Esophagus (tissue), 2 donors: ENCODE data around the gene JMJD8. TPM values are rescaled to one million over a fixed set of nuclear protein-coding genes. Genes with fewer than 3 reads are reported as not detected.

Experiments used
- H3K27ac ChIP-seq, 2 donors: one replicate each; pipeline ENCODE4 v1.5.1; 2013; ENCODE audit warnings: low read depth in 2 of 2, mild to moderate bottlenecking in 2 of 2, inconsistent platforms in 1 of 2, low read length in 1 of 2, moderate library complexity in 1 of 2
- H3K27me3 ChIP-seq, 2 donors: one replicate each; pipeline ENCODE4 v1.6.1; 2013; ENCODE audit warnings: low read length in 2 of 2, control low read depth in 1 of 2, mild to moderate bottlenecking in 1 of 2; ENCODE audit not compliant: insufficient read depth in 2 of 2, control insufficient read depth in 1 of 2
- H3K36me3 ChIP-seq, 2 donors: one replicate each; pipeline ENCODE4 v1.6.1; 2013; ENCODE audit warnings: low read length in 1 of 2; ENCODE audit not compliant: control insufficient read depth in 2 of 2, insufficient read depth in 2 of 2
- H3K4me1 ChIP-seq, 2 donors: one replicate each; pipeline ENCODE4 v1.6.1; 2013; ENCODE audit warnings: low read length in 1 of 2; ENCODE audit not compliant: control insufficient read depth in 2 of 2, insufficient read depth in 2 of 2
- H3K4me3 ChIP-seq, 2 donors: one replicate each; pipeline ENCODE4 v1.5.1; 2013; ENCODE audit warnings: low read length in 2 of 2, mild to moderate bottlenecking in 2 of 2, low read depth in 1 of 2, moderate library complexity in 1 of 2
- H3K9me3 ChIP-seq, 2 donors: one replicate each; pipeline ENCODE4 v1.6.1; 2013; ENCODE audit warnings: mild to moderate bottlenecking in 2 of 2, low read depth in 1 of 2, low read length in 1 of 2, moderate library complexity in 1 of 2; ENCODE audit not compliant: control insufficient read depth in 2 of 2, insufficient read depth in 1 of 2
- WGBS, 2 donors: extraction: QIAGEN DNeasy Blood & Tissue Kit; methylation state at CpG; one replicate each; pipeline ENCODE4 v1.1.7; 2013; 5-methylcytosine and 5-hydroxymethylcytosine counted together
- polyA plus RNA-seq, 2 donors: library from polyadenylated mRNA; stranded (reverse); fragments of 200-250 nt; gene quantifications; one replicate each; pipeline ENCODE4 v1.2.3, GENCODE V29; 2013
- donor health status: healthy with polysubstance abuse.
- donor health status: Bipolar disorder and iron deficiency.

JMJD8 gene
- polyA plus RNA-seq, 2 donors: 41.0 to 55.4 TPM

- H3K27me3 ChIP-seq: no peaks in the 10 kb centered on the region
- H3K9me3 ChIP-seq: no peaks in the 10 kb centered on the region
- peaks cover 0 to 15% of the 10 kb centered on the region in 2 donors for H3K4me1 ChIP-seq
- WGBS, 2 donors: 16 to 21% methylated on average over 38 to 53 of the region's 53 CpGs
- peaks cover 0 to 15% of the 10 kb centered on the region in 2 donors for H3K36me3 ChIP-seq
- H3K27ac ChIP-seq: peak overlapping the region; percentile 95 to 99
- H3K4me3 ChIP-seq: peak overlapping the region; percentile 68 to 90
Observed at GRCh38 chr16:637081-638018, 46.8 kb downstream of the JMJD8 start.

GRCh38 chr16:636206-637080, 47.7 kb downstream of the JMJD8 start, which contains the start of gene METTL26:
Gene METTL26, minus strand, starts transcription at chr16:636305. Its CDS starts 15 bp downstream, at chr16:636290.
- peak within 1 kb of the TSS; percentile 68 to 90 for H3K4me3 ChIP-seq
- H3K36me3 ChIP-seq: peaks cover 0 to 15% of the 10 kb centered on the region in 2 donors
- H3K9me3 ChIP-seq: no peaks in the 10 kb centered on the region
- H3K27ac ChIP-seq: peak within 1 kb of the TSS; percentile 95 to 99
- peaks cover 0 to 14% of the 10 kb centered on the region in 2 donors for H3K4me1 ChIP-seq
- 0% methylated on average over 77 to 91 of the region's 91 CpGs for WGBS, 2 donors
- no peaks in the 10 kb centered on the region for H3K27me3 ChIP-seq

- H3K27ac ChIP-seq: peak overlapping the region; percentile 95 to 99
- WGBS, 2 donors: 2% methylated on average over 55 of the region's 55 CpGs
- H3K4me1 ChIP-seq: peaks cover 5 to 21% of the 10 kb centered on the region in 2 donors
- H3K4me3 ChIP-seq: peak overlapping the region; percentile 68 to 90
- H3K36me3 ChIP-seq: peaks cover 0 to 15% of the 10 kb centered on the region in 2 donors
- H3K9me3 ChIP-seq: no peaks in the 10 kb centered on the region
- H3K27me3 ChIP-seq: no peaks in the 10 kb centered on the region
Observed at GRCh38 chr16:635573-636205, 48.4 kb downstream of the JMJD8 start.

GRCh38 chr16:634996-635395, 49.1 kb downstream of the JMJD8 start:
- Histone ChIP-seq H3K4me1 (peaks cover 5 to 25% of the 10 kb centered on the region in 2 donors), H3K36me3 (peaks cover 0 to 15% of the 10 kb centered on the region in 2 donors), H3K27me3 (no peaks in the 10 kb centered on the region), H3K4me3 (peak overlapping the region in 1 of 2 donors; percentile 90), H3K9me3 (no peaks in the 10 kb centered on the region), H3K27ac (no peak overlapping the region)
- WGBS, 2 donors: 84 to 86% methylated on average over 7 of the region's 7 CpGs

GRCh38 chr16:634051-634670, 50.0 kb downstream of the JMJD8 start:
- H3K27ac ChIP-seq: no peak overlapping the region
- 89 to 90% methylated on average over 22 of the region's 22 CpGs for WGBS, 2 donors
- H3K4me1 ChIP-seq: peaks cover 10 to 25% of the 10 kb centered on the region in 2 donors

GRCh38 chr16:633336-634050, 50.6 kb downstream of the JMJD8 start:
- H3K4me1 ChIP-seq: peaks cover 10 to 25% of the 10 kb centered on the region in 2 donors
- no peaks in the 10 kb centered on the region for H3K27me3 ChIP-seq
- peaks cover 0 to 23% of the 10 kb centered on the region in 2 donors for H3K36me3 ChIP-seq
- no peaks in the 10 kb centered on the region for H3K9me3 ChIP-seq
- H3K4me3 ChIP-seq: no peak overlapping the region
- 95 to 97% methylated on average over 74 of the region's 74 CpGs for WGBS, 2 donors
- H3K27ac ChIP-seq: no peak overlapping the region

More at GRCh38 chr16:634051-634670, 50.0 kb downstream of the JMJD8 start:
- Histone ChIP-seq H3K36me3 (peaks cover 0 to 18% of the 10 kb centered on the region in 2 donors), H3K4me3 (no peak overlapping the region), H3K9me3 (no peaks in the 10 kb centered on the region), H3K27me3 (no peaks in the 10 kb centered on the region)

GRCh38 chr16:632486-633335, 51.4 kb downstream of the JMJD8 start:
- H3K36me3 ChIP-seq: peaks cover 0 to 29% of the 10 kb centered on the region in 2 donors
- H3K4me3 ChIP-seq: no peak overlapping the region
- WGBS, 2 donors: 93 to 94% methylated on average over 65 to 67 of the region's 67 CpGs
- H3K4me1 ChIP-seq: peaks cover 10 to 25% of the 10 kb centered on the region in 2 donors
- H3K27me3 ChIP-seq: no peaks in the 10 kb centered on the region
- H3K27ac ChIP-seq: no peak overlapping the region
- H3K9me3 ChIP-seq: no peaks in the 10 kb centered on the region
